Mesothelial cell of epicardium (in vitro differentiated cells): ENCODE measurements around the gene ANKRD39. TPM values are rescaled to one million over a fixed set of nuclear protein-coding genes. Genes with fewer than 3 reads are reported as not detected.

Experiments used
- DNase-seq, 2 experiments: peaks; one replicate each; pipeline ENCODE4 v3.0.0; 2021; ENCODE audit warnings: low spot score in 2 of 2; ENCODE audit not compliant: unreplicated experiment in 2 of 2
- H3K27ac Mint-ChIP-seq: 2 replicates; pipeline ENCODE4 v1.8.0; 2021; ENCODE audit warnings: mixed read lengths
- H3K27me3 Mint-ChIP-seq: 2 replicates; pipeline ENCODE4 v1.8.0; 2021; ENCODE audit warnings: low read depth, mixed read lengths
- H3K36me3 Mint-ChIP-seq: 2 replicates; pipeline ENCODE4 v1.8.0; 2021; ENCODE audit warnings: mixed read lengths
- H3K4me1 Mint-ChIP-seq: 2 replicates; pipeline ENCODE4 v1.8.0; 2021; ENCODE audit warnings: mixed read lengths
- H3K4me3 Mint-ChIP-seq: 2 replicates; pipeline ENCODE4 v1.8.0; 2021; ENCODE audit warnings: mild to moderate bottlenecking, moderate library complexity, mixed read lengths
- H3K9me3 Mint-ChIP-seq: 2 replicates; pipeline ENCODE4 v1.8.0; 2021; ENCODE audit warnings: mixed read lengths
- microRNA-seq: library from miRNA; unstranded; fragments of <30 nt; microRNA quantifications from one replicate; pipeline ENCODE4 v1.2.0, GENCODE V29; 2021; ENCODE audit warnings: inconsistent platforms, mixed read lengths
- total RNA-seq: library from RNA; stranded (reverse); gene quantifications from 3 replicates; pipeline ENCODE4 v1.2.1, GENCODE V29; 2021
- TF ChIP-seq, protein P1 (sequence below): fragments of 200-600 bp; sonication (generic); IDR thresholded peaks from one replicate; pipeline ENCODE4 v1.5.0; 2021; ENCODE audit warnings: antibody characterized with exemption; ENCODE audit not compliant: unreplicated experiment

Gene ANKRD39
- total RNA-seq, 1 donor from 2014 or later: 17.4 TPM

DNA sequence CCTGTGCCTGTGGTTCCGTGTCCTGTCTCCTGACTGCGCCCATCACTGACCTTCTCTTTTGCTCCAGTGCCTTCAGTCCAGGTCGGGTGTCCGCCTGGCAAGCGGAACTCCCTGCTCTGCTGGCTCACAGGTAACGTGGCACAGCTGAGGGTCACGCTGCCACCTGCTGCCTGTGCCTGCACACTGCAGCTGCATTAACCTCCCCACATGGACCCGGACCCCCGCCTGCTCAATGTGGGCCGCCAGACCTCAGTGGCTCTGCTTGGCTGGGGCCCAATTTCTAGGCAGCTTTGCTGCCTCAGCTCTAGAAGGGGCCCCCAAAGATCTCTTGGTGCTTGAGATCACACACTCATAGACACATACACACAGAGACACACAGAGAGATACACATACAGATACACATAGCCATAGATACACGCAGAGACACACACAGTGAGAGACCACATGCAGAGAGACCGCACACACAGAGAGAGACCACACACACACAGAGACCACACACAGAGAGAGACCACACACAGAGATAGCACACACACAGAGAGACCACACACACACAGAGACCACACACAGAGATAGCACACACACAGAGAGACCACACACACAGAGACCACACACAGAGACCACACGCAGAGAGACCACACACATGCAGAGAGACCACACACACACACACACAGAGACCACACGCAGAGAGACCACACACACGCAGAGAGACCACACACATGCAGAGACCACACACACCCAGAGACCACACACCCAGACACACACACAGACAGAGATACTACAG, 56.6 kb downstream of the ANKRD39 start:
- no peak overlapping the region for H3K27ac Mint-ChIP-seq
- no peak overlapping the region for H3K4me3 Mint-ChIP-seq
- no peaks in the 10 kb centered on the region for H3K9me3 Mint-ChIP-seq
- peak; percentile 51 to 82 for DNase-seq
- H3K27me3 Mint-ChIP-seq: no peaks in the 10 kb centered on the region
- H3K4me1 Mint-ChIP-seq: no peaks in the 10 kb centered on the region
- peaks cover 9% of the 10 kb centered on the region for H3K36me3 Mint-ChIP-seq
- TF ChIP-seq, protein P1, sequence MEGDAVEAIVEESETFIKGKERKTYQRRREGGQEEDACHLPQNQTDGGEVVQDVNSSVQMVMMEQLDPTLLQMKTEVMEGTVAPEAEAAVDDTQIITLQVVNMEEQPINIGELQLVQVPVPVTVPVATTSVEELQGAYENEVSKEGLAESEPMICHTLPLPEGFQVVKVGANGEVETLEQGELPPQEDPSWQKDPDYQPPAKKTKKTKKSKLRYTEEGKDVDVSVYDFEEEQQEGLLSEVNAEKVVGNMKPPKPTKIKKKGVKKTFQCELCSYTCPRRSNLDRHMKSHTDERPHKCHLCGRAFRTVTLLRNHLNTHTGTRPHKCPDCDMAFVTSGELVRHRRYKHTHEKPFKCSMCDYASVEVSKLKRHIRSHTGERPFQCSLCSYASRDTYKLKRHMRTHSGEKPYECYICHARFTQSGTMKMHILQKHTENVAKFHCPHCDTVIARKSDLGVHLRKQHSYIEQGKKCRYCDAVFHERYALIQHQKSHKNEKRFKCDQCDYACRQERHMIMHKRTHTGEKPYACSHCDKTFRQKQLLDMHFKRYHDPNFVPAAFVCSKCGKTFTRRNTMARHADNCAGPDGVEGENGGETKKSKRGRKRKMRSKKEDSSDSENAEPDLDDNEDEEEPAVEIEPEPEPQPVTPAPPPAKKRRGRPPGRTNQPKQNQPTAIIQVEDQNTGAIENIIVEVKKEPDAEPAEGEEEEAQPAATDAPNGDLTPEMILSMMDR: peak; percentile 68

DNA sequence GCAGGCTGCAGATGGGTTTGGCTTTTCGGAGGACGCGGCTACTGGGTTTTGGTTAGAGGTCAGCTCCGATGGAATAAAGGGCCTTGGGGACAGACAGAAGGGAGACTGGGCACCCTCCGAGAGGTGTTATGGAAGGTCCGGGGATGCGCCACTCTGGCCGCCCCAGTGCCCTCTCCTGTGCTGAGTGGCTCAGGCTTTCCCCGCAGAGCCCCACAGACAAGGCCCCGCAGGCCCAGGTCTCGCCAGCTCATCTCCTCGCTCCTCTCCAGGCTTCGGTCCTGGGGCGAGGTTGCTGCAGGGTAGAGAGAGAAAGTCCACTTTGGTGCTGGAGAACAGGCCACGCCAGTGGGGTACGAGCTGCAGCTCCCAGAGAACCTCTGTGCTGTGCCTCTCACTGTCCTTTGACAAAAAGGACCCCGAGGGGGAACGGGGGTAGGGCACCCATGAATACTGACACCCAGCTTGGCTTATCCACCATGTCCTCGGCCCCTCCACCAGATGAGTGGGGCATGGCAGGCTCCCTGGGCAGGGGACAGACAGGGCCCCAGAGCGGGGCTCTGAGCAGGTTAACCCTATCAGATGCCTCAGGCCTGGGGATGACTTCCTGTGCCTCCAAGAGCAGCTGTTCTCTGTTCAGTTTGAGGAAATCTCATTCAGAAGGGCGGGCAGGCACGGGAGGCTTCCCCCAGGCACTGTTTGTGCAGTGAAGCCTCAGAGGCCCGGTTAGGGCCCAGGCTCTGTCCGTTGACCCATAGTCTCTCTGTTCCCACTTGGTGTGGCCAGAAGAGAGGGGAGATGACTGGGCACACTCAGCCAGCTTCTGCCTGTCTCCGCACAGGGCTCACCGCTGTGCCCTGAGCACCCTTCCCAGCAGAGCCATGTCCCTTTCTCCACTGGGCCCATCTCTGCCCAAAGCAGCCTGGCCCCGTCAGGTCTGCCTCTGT, 57.5 kb downstream of the ANKRD39 start:
- H3K27ac Mint-ChIP-seq: no peak overlapping the region

DNA sequence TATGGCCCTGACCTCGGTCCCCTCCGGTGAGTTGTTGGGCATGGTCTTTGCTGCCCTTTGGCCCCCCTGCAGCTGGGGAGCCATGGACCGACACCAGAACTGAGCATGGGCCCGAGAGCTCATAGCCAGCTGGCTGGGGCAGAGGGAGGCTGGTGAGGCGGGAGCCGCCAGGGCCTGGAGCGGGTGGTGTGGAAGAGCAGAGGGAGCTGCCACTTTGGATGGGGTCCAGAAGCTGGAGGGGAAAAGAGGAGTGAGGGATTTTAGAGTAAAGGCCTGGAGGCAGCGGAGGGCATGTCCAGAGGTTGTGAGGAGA, 58.2 kb downstream of the ANKRD39 start:
- no peaks in the 10 kb centered on the region for H3K4me1 Mint-ChIP-seq
- peaks cover 5% of the 10 kb centered on the region for H3K36me3 Mint-ChIP-seq
- H3K9me3 Mint-ChIP-seq: no peaks in the 10 kb centered on the region
- H3K27me3 Mint-ChIP-seq: no peaks in the 10 kb centered on the region
- TF ChIP-seq, protein P1: no peak
- no peak for DNase-seq
- H3K27ac Mint-ChIP-seq: no peak overlapping the region
- H3K4me3 Mint-ChIP-seq: no peak overlapping the region

More for the DNA sequence above, 57.5 kb downstream of the ANKRD39 start:
- Mint-ChIP-seq H3K36me3 (peaks cover 7% of the 10 kb centered on the region), H3K4me1 (no peaks in the 10 kb centered on the region), H3K27me3 (no peaks in the 10 kb centered on the region), H3K9me3 (no peaks in the 10 kb centered on the region), H3K4me3 (no peak overlapping the region)
- no peak for DNase-seq
- TF ChIP-seq, protein P1: no peak

DNA sequence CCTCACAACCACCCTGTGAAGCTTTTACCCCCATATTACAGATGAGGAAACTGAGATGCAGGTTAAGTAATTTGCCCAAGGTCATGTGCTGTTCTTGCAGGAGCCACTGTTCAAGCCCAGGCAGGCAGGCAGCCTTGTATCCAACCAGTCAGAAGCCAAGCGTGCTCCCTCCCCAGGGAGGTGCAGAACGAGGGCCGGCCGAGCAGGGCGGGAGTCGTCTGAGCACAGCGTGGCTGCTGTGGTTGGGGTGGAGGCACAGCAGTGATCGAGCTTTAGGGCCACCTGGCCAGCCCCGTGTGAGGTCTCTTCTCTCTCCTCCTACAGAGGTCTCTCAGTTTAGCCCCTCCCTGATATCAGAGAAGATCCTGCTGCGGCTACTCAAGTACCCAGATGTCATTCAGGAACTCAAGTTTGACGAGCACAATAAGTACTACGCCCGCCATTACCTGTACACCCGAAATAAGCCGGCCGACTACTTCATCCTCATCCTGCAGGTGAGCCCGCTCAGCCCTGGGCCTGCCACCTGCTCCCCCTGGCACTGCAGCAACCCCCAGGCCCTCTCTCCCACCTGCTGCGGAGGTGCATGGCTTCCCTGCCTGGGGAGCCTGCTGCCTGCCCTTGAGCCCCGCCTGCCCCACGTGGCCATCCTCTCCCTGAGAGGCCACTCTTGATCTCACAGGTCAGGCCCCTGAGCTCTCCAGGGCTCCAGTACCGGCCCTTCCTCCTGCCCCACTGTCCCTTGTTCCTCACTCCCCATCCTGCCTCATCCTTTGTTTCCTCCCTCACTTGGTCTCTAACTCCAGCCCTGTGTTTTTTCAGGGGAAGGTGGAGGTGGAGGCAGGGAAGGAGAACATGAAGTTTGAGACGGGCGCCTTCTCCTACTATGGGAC, 58.8 kb downstream of the ANKRD39 start:
- no peaks in the 10 kb centered on the region for H3K9me3 Mint-ChIP-seq
- no peak overlapping the region for H3K4me3 Mint-ChIP-seq
- peaks cover 4% of the 10 kb centered on the region for H3K36me3 Mint-ChIP-seq
- H3K27me3 Mint-ChIP-seq: no peaks in the 10 kb centered on the region
- no peaks in the 10 kb centered on the region for H3K4me1 Mint-ChIP-seq
- TF ChIP-seq, protein P1: no peak
- no peak overlapping the region for H3K27ac Mint-ChIP-seq
- DNase-seq: no peak

Small RNAs within 50 kb of the gene (microRNA-seq; reads per million reads assigned to microRNA genes)
- gene MIR3127: 7.9 reads per million, percentile 27 among the genes with 10 or more reads in this experiment

Other genes starting within 250 kb of the ANKRD39 start
- 66.0 to 70.2 TPM (median 68.1 TPM) in 3 replicates for gene KANSL3, start 219.7 kb downstream of the ANKRD39 start, total RNA-seq
- 0.91 to 1.4 TPM (median 1.1 TPM) in 3 replicates for gene FER1L5, start 215.3 kb downstream of the ANKRD39 start, total RNA-seq
- gene LMAN2L, start 118.0 kb downstream of the ANKRD39 start, total RNA-seq: 30.5 to 33.3 TPM (median 31.4 TPM) in 3 replicates
- gene CNNM4, start 97.1 kb downstream of the ANKRD39 start, total RNA-seq: 19.9 to 22.0 TPM (median 20.0 TPM) in 3 replicates
- gene CNNM3, start 41.7 kb downstream of the ANKRD39 start, total RNA-seq: 24.9 to 27.5 TPM (median 26.5 TPM) in 3 replicates
- 10.1 to 12.5 TPM (median 12.5 TPM) in 3 replicates for gene ANKRD23, start 14.0 kb downstream of the ANKRD39 start, total RNA-seq
- gene SEMA4C, start 12.1 kb upstream of the ANKRD39 start, total RNA-seq: 98.6 to 103 TPM (median 102 TPM) in 3 replicates
- gene FAM178B, start 128.6 kb upstream of the ANKRD39 start, total RNA-seq: 1.1 to 1.6 TPM (median 1.5 TPM) in 3 replicates
- 37.4 to 37.8 TPM (median 37.7 TPM) in 3 replicates for gene FAHD2B, start 236.9 kb upstream of the ANKRD39 start, total RNA-seq